ENCODE measurements around the gene TLE5.
"Not testable (repeated sequence)": the region's sequence is repeated elsewhere in the genome, so short reads cannot be mapped to it uniquely, and the experiment has no call there.

The TLE5 gene

DNA sequence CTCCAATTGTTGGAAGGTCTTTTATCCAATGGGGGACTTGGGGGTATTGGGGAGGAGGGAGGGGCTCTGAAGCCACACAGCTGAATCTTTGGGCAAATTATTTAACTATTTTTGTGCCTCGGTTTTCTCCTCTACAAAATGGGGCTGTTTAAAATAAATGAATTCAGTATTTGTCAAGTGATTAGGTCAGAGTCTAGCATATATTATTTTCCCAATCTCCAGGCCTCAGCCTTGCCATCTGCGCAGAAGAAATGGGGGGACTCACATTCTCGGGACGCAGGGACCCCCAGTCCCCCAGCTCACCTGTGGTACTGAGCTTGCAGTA lies 1.5 kb downstream of the TLE5 start:
- no peak for DNase-seq

DNA sequence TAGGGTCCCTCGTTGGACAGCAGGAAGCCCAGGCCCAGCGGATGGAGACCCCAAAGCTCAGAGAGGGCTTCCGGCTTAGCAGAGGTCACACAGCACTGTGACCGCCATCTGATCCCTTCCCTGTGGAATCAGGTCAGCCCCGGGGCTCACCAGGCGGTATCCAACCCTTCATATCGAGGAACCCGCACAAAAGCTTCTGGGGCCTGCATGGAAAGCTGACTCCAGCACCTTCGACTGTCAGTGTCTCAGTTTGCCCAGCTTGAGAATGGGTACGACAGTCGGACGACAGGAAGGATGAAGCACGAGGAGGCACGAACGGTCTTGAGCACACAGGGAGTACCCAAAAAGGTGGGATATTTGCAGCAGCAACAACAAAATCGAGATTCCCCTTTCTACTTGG lies 2.6 kb downstream of the TLE5 start:
- no peak for DNase-seq

DNA sequence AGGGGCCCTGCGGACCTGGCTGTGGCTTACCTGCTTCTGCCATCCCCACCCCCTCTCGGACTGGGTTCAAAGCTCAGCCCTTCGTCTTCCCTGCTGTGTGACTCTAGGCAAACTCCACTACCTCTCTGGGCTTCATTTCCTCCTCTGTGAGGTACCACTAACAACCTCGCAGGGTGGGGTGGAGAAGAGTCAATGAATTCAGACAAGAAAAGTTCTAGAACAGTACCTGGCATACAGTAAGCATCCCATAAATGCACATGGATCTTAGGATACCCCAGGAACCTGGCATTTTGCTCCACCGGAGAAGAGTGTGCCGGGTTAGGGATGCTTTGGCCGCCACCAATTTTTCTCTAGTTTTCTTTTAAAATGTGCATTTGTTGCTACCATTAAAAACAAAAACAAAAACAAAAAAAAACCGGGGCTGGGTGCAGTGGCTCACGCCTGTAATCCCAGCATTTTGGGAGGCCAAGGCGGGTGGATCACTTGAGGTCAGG lies 3.4 kb downstream of the TLE5 start:
- no peak for DNase-seq

DNA sequence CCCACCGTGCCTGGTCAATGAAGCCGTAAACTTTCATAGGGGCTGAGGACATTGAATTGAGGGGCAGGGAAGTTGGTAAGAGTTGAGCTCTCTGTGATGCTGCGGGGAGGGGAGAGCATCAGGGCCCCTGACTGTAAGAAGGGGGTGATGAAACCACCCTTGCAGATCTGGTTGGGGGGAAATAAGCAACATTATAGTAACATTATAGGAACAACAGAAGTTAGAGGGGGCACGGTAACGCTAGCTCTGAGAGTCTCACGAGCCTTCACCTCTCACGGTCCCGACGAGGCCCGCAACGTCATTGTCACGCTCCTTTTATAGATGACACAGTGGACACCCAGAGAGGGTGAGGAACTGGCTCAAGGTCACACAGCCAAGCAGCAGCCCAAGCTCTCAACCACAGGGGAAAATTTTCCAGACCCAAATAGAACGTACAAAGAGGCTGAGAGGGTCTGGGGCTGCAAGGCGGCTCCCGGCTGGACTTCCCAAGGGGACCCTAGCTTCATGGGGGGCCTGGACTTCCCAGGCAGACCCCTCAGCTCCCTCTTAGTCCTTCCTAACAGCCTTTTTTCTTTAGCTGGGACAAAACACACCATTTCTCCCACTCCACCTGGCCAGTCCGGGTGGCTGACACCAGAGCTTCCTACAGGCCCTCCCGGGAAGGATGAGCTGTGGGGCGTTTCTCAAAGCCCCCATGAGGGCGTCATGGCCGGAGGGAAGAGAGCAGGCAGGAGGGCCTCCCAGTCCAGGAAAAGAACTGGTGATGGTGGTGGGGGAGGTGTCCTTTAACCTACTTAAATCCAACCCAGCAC lies 4.1 kb downstream of the TLE5 start:
- no peak for DNase-seq

- DNase-seq, result no peak
Measured at GRCh38 chr19:3057275-3057714, 5.0 kb downstream of the TLE5 start.

DNA sequence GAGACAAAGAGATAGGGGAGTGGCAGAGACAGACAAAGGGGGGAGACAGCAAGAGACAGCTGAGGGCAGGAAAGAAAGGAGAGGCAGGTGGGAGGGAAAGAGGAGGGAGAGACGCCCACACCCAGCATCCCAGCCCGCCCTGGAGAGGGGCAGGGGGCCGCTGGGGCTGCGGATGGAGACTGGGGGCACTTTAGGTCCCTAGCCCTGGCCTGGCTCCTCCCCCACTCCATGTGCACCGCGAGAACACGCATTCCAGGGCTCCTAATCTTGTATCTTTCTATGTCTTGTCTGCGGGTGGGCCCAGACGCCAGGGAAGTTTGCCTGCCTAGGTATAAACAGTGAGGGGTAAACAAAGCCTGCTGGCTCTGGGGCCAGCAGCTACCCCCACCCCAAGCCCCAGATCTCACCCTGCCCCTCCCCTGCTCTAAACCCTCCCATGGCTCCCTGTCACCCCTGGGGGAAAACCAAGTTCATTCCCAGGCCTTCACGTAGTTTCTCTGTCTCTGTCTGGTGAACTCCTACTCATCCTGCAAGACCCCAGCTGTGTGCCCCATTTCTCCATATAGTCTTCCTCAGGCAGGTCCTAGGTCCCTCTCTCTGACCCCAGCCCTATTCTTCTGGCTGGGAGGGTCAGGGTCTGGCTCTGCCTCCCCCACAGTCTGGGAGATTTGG lies 5.7 kb downstream of the TLE5 start:
- DNase-seq, result no peak

GRCh38 chr19:3055741-3056416 lies 6.4 kb downstream of the TLE5 start:
- DNase-seq, result no peak

GRCh38 chr19:3054972-3055740 lies 7.1 kb downstream of the TLE5 start:
- no peak for DNase-seq

GRCh38 chr19:3054265-3054971 lies 7.9 kb downstream of the TLE5 start:
- DNase-seq, result no peak

DNA sequence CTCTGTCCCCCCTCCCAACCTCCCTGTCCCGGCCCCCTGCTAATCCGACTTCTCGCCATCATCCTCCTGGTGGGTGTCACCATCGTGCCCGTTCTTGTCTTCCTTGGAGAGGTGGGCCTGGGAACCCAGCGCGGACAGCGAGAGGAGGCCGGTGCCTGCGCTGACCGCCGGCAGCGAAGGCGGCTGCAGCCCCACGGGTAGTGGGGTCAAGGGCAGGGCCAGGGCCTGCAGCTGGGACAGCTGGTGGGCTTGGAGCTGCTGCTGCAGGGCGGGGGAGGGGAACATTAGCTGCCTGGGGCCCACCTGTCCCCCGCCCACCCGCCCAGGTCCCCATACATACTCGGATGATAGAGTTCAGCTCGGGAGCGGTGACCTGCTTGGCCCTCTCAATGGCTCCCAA lies 8.5 kb downstream of the TLE5 start:
- DNase-seq, result no peak

GRCh38 chr19:3053218-3053621 lies 9.1 kb downstream of the TLE5 start:
- no peak for DNase-seq

DNA sequence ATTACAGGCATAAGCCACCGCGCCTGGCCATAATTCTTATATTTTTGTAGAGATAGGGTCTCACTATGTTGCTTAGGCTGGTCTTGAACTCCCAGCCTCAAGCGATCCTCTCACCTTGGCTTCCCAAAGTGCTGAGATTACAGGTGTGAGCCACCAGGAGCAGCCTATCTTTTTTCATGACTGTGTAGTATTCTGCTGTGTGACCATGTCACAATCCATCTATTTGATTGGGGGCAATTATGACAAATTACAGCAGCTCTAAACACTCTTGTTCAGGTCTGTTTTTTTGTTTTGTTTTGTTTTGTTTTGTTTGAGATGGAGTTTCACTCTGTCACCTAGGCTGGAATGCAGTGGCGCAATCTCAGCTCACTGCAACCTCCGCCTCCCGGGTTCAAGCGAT lies 12.3 kb downstream of the TLE5 start:
- DNase-seq, result not testable (repeated sequence)

- no peak for DNase-seq
Measured at GRCh38 chr19:3049089-3049488, 13.2 kb downstream of the TLE5 start.

DNA sequence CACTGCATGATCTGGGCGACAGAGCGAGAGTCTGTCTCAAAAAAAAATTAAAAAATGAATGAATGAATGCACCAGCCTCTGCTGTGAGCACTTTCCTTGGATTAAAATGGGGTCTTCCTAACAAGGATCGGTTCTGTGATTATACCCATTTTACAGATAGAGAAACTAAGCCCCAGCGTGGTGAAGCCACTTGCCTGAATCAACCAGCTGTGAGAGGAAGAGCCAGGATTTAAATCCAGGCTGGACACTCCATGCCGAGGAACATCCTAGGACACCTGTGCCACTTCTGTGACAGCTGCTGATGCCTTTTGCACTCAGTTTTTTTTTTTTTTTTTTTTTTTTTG lies 14.1 kb downstream of the TLE5 start:
- DNase-seq, result no peak

- DNase-seq, result no peak
Measured at GRCh38 chr19:3047496-3048189, 14.7 kb downstream of the TLE5 start.

DNA sequence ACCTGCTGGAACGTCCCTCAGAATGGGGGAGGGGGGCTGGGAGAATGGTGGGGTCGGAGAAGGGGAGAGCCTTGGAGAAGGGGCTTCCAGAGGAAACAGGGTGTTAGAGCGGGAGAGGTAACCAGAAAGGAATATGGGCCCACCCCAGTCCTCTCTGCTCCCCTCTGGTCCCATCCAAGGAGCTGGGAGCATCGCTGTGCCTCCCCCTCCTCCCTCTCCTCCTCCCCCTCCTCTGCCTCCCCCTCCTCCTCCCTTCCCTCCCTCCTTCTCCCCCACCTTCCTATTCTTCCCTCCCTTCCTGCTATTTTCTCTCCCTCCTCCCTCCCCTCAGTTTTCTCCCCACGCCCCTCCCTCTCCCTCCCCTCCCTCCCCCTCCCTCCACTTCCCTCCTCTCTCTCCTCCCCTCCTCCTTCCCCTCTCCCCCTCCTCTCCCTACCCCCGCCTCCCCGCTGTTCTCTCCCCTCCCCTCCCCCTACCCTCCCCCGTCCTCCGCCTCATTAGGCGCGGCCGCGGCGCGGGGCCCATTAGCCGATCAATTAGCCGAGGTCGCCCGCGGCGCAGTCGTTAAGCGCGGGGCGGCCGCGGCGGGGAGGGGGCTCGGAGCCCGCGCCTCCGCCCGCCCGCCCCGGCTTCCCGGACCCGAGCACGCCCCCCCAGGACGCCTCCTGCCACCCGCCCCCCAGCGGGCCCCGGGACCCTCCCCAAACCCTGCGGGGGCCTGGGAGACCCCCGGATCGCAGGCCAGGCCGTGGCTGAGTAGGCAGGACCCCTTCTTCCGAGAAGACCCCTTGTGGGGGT lies 15.4 kb downstream of the TLE5 start:
- DNase-seq, result no peak

GRCh38 chr19:3045885-3046697 lies 16.2 kb downstream of the TLE5 start:
- no peak for DNase-seq

GRCh38 chr19:3045191-3045590 lies 17.1 kb downstream of the TLE5 start:
- no peak for DNase-seq

GRCh38 chr19:3042621-3043267 lies 19.6 kb downstream of the TLE5 start:
- no peak for DNase-seq

Measured in NCI-H524 treated with DMSO at 0.1 percent for 48 hours (cell line).